ENCODE data around the gene CDKAL1.

CDKAL1 gene

DNA sequence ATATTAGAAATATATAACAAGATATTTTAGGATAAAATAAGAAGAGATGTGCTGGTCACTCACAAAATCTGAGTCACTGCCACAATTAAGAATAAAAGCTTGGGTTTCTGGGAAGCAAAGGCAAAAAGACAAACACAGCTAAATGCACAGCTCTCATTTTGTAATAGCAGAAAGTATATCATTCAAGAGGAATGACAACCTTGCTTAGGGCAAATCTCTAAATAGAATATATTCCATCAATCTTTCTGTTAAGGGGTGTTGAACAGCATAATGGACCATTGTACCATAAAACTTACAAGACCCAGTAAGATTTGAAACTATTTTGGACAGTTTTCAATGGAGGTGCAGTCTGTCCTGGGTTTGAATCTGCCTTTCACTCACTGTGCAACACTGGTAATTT lies 594.3 kb downstream of the CDKAL1 start:
- ChIA-PET CTCF (no interaction called here), POLR2A (no interaction called here)
- DNase-seq (ENCODE audit: low read depth, low spot score): no peak
- TF ChIP-seq, protein P1, sequence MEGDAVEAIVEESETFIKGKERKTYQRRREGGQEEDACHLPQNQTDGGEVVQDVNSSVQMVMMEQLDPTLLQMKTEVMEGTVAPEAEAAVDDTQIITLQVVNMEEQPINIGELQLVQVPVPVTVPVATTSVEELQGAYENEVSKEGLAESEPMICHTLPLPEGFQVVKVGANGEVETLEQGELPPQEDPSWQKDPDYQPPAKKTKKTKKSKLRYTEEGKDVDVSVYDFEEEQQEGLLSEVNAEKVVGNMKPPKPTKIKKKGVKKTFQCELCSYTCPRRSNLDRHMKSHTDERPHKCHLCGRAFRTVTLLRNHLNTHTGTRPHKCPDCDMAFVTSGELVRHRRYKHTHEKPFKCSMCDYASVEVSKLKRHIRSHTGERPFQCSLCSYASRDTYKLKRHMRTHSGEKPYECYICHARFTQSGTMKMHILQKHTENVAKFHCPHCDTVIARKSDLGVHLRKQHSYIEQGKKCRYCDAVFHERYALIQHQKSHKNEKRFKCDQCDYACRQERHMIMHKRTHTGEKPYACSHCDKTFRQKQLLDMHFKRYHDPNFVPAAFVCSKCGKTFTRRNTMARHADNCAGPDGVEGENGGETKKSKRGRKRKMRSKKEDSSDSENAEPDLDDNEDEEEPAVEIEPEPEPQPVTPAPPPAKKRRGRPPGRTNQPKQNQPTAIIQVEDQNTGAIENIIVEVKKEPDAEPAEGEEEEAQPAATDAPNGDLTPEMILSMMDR (IDR thresholded peaks at IDR 0.05; ENCODE audit: insufficient read depth, low read length, missing control alignments): no peak
- no peak overlapping the region for H3K4me3 ChIP-seq (ENCODE audit: low read depth, low read length)

DNA sequence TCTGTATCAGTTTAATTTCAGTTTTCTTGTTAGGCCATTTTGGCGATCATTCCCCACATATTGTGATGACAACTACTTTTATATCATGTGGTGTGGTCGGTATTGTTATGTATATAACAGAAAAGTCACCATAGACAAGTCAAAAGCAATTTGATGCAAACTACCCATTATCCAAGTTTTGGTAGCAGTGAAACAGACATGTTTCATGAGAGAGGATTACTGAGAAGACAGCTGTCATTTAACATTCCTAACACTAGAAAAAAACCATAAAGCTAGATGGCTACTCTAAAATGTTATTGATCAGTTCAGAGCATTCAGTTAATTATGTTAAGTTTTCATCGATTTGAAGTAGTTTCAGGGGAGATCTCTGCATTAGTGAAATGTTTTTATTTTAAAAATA lies 597.1 kb downstream of the CDKAL1 start:
- ChIA-PET POLR2A (no interaction called here), CTCF (interaction anchor here (1.7 kb wide), 1 partner anchor 13 kb away, joined by 4 read pairs; no protein-coding TSS in a partner anchor)
- H3K4me3 ChIP-seq (ENCODE audit: low read depth, low read length): no peak overlapping the region
- DNase-seq (ENCODE audit: low read depth, low spot score): no peak
- TF ChIP-seq, protein P1 (IDR thresholded peaks at IDR 0.05; ENCODE audit: insufficient read depth, low read length, missing control alignments): no peak

GRCh38 chr6:21132446-21132845 lies 598.2 kb downstream of the CDKAL1 start:
- ChIA-PET CTCF (interaction anchor here (1.7 kb wide), 1 partner anchor 12 kb away, joined by 4 read pairs; no protein-coding TSS in a partner anchor), POLR2A (interaction anchor here (0.5 kb wide), 1 partner anchor 611 kb away, joined by 4 read pairs; no protein-coding TSS in a partner anchor)
- TF ChIP-seq, protein P1 (IDR thresholded peaks at IDR 0.05; ENCODE audit: insufficient read depth, low read length, missing control alignments): no peak
- no peak for DNase-seq (ENCODE audit: low read depth, low spot score)
- no peak overlapping the region for H3K4me3 ChIP-seq (ENCODE audit: low read depth, low read length)

DNA sequence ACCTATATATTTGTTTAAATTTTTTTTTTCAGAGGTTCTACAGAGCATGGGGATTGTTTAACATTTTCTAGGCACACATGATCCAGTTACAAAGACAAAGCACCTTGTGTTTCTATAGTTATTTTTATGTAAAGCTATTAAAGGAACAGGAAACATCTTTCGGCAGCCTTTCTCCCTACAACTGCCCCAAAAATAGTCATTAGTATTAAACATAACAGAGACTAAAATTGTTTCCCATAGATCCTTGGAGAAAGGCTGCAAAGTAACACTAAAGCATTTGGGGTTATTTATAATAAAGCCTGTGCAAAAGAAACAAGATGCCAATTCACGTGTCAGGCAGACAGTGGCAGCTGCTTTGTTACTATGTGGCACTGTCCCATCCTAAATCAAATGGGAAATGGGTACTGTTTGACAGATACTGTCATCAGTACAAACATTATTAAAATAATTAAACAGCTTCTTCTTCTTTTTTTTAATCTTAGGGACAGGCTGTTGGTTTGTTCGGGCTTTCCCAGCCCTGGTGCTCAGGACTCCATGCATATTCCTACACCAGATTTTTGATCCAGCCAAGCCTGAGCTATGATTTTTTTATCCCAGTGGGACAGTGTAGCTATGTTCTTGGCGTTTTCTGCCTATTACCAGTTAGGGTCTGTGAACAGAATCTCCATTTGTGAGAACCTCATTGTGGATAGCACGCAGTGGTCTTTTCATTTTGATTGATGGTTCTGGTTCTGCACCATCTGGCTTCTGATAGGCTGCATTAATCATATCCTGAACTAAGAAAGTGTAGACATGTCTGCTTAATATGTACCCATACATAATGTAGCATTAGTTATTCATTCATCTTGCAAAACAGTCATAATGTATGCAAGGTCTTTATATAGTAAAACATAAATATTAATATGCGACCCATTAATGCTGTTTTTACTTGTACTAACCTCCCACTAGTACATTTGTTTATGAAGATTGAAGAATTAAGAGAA lies 598.9 kb downstream of the CDKAL1 start:
- DNase-seq (ENCODE audit: low read depth, low spot score): no peak
- ChIA-PET POLR2A (interaction anchor here (0.5 kb wide), 2 partner anchors 61 to 610 kb away, joined by 3 to 4 read pairs; no protein-coding TSS in a partner anchor), CTCF (interaction anchor here (0.8 to 1.7 kb wide), 2 partner anchors 8 to 12 kb away, joined by 3 to 4 read pairs; no protein-coding TSS in a partner anchor)
- TF ChIP-seq, protein P1 (IDR thresholded peaks at IDR 0.05; ENCODE audit: insufficient read depth, low read length, missing control alignments): no peak
- H3K4me3 ChIP-seq (ENCODE audit: low read depth, low read length): no peak overlapping the region

DNA sequence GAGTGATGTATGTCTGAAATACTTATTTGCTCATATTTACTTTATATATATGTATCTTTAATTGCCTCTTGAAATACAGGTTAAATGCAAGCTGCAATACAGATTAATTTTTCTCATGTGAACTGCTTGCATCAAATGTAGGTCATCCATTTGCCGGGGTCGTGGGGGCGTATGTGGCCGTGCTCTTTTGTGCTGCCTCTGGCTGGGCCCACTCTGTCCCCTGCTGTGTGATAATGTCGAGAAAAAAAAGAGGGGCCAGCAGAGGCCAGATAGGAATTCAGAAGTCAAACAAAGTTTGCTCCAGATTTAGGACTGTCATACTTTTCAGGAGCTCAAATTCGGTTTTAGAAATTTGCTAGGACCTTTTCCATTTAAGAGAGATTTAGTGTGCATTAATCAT lies 599.6 kb downstream of the CDKAL1 start:
- TF ChIP-seq, protein P1 (IDR thresholded peaks at IDR 0.05; ENCODE audit: insufficient read depth, low read length, missing control alignments): no peak
- DNase-seq (ENCODE audit: low read depth, low spot score): no peak
- POLR2A ChIA-PET: no interaction called here
- CTCF ChIA-PET: interaction anchor here (0.8 kb wide), 1 partner anchor 8 kb away, joined by 3 read pairs; no protein-coding TSS in a partner anchor
- H3K4me3 ChIP-seq (ENCODE audit: low read depth, low read length): no peak overlapping the region

GRCh38 chr6:21134356-21134755 lies 600.1 kb downstream of the CDKAL1 start:
- no peak overlapping the region for H3K4me3 ChIP-seq (ENCODE audit: low read depth, low read length)
- no peak for DNase-seq (ENCODE audit: low read depth, low spot score)
- TF ChIP-seq, protein P1 (IDR thresholded peaks at IDR 0.05; ENCODE audit: insufficient read depth, low read length, missing control alignments): no peak
- CTCF ChIA-PET: interaction anchor here (0.8 kb wide), 1 partner anchor 9 kb away, joined by 3 read pairs; no protein-coding TSS in a partner anchor
- POLR2A ChIA-PET: no interaction called here
